Mammary epithelial cell (primary cell): ENCODE results near the gene RALB.

ENCODE experiments used
- EZH2 ChIP-seq: IDR thresholded peaks from 2 replicates; pipeline ENCODE4 v1.6.1; 2012; ENCODE audit warnings: low read length, inconsistent platforms, borderline replicate concordance
- TF ChIP-seq, protein P1 (sequence below), 2 donors: IDR thresholded peaks in 1 of 2; conservative IDR thresholded peaks in 1 of 2; 2 replicates each; pipeline ENCODE4 v1.5.1; 2011 to 2012; ENCODE audit warnings: inconsistent platforms in 2 of 2, low read length in 2 of 2, mild to moderate bottlenecking in 2 of 2, control low read depth in 1 of 2, low read depth in 1 of 2; ENCODE audit not compliant: insufficient read depth in 1 of 2; ENCODE audit errors: extremely low read depth in 1 of 2

DNA sequence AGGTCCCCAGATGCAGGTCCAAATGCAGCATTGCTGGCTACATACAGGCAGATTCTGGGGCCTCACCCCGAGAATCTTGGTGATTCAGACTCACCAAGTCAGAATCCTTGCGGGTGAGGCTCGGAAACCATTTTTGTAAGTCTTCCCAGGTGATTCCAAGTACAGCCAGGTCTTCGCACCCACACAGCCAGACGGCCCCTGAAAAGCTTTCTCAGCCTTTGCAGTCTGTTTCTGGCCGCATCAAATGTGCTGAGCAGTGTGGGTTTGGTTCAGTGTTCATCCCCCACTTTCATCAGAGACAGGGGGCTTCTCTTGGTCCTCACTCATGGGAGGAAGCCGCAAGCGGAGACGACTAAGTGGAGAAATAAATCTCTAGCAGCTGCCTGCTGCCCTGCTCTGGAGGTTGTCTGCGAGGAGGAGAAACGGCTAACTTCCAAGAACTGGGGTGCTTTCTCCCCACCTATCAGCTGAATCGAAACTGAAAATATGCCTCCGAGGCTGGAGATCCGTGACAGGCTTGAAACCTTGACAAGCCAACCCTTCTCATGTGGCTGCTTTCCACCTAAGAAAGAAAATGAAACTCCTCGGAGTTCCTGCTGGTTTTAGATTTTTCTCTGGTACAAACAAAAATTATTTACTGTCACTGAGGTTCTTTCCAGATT lies 20.5 kb upstream of the RALB start:
- TF ChIP-seq, protein P1, sequence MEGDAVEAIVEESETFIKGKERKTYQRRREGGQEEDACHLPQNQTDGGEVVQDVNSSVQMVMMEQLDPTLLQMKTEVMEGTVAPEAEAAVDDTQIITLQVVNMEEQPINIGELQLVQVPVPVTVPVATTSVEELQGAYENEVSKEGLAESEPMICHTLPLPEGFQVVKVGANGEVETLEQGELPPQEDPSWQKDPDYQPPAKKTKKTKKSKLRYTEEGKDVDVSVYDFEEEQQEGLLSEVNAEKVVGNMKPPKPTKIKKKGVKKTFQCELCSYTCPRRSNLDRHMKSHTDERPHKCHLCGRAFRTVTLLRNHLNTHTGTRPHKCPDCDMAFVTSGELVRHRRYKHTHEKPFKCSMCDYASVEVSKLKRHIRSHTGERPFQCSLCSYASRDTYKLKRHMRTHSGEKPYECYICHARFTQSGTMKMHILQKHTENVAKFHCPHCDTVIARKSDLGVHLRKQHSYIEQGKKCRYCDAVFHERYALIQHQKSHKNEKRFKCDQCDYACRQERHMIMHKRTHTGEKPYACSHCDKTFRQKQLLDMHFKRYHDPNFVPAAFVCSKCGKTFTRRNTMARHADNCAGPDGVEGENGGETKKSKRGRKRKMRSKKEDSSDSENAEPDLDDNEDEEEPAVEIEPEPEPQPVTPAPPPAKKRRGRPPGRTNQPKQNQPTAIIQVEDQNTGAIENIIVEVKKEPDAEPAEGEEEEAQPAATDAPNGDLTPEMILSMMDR (conservative IDR thresholded peaks at IDR 0.05 in 1 of 2, IDR thresholded peaks at IDR 0.05 in 1 of 2; ENCODE audit: extremely low read depth in 1 of 2, insufficient read depth in 1 of 2, low read depth in 1 of 2, low read length in 2 of 2) = no peak
- TF ChIP-seq EZH2 = no peak
